HG03175 (cell line): Measurements from ENCODE around the gene ISLR.

Experiments
- ATAC-seq: cut with Tn5 transposase; IDR thresholded peaks from one replicate; pipeline ENCODE4 v1.9.1; 2021; ENCODE audit warnings: mild to moderate bottlenecking, moderate library complexity; ENCODE audit not compliant: unreplicated experiment

Gene ISLR

GRCh38 chr15:74209997-74210671 lies 36.6 kb downstream of the ISLR start:
- no peak for ATAC-seq

DNA sequence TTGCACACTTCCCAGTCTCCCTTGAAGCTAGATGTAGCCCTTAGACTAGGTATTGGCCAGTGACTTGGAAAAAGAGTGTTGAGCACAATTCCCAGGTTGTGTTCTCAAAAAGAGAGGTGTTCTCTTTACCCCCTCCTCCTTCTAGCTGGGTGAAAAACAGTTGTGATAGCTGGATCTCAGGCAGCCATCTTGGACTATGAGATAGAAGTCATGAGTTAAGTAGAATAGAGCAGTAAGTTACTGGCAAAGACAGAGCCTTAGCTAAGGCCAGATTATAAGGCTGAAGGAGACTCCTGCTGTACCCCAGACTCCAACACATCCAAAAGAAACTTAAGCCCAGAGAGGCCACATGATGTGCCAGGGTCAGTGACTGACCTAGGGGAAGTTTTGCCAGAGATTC lies 37.2 kb downstream of the ISLR start:
- ATAC-seq, result no peak

DNA sequence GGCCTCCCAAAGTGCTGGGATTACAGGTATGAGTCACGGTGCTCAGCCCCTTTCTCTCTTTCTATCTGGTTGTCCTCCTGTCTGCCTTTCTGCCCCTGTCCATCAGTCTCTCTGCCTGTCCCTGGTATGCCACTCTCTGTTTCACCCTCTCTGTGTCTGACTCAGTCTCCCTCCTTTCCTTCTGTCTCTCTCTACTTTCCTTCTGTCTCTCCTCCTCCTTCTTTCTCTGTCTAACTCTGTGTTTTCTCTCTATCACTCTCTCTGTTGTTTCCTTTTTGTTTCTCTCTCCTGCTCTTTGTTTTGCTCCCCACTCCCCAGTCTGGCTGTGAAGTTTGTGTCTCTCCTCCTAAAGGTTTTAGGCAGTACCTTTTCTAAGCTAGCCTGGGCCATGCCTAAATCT lies 38.1 kb downstream of the ISLR start:
- ATAC-seq, result no peak

GRCh38 chr15:74212494-74212893 lies 39.0 kb downstream of the ISLR start:
- ATAC-seq, result no peak

GRCh38 chr15:74213858-74214284 lies 40.4 kb downstream of the ISLR start:
- ATAC-seq, result no peak

DNA sequence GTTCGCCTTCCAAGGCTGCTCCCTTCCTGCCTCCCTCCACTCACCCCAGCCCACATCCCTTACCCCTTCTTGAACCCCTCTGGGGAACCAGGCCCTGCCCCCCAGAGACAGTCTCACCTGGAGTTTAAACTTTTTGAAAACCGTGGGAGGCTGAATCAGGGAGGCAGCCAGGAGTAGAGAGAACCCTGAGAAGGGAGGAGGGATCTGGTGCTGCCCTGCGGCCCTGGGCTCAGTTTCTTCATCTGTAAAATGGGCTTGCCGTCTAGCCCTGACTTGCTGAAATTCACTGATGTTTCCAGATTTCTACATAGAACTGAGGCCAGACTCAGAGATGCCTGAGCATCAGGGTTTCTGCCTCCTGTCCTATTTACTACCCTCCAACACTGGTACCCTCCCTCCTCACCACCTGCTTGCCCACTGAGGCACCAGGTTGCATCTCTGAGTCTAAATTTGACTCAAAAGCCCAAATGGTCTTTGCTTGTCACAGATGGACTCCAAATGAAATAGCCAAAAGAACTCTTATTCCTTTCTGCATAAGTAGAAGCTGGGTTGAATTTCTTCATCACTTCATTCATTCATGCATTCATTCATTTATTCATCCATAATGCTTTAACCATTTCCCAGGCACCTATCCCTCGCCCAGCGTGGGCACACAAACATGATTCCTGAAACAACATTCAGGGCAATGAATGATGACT lies 41.0 kb downstream of the ISLR start:
- no peak for ATAC-seq

DNA sequence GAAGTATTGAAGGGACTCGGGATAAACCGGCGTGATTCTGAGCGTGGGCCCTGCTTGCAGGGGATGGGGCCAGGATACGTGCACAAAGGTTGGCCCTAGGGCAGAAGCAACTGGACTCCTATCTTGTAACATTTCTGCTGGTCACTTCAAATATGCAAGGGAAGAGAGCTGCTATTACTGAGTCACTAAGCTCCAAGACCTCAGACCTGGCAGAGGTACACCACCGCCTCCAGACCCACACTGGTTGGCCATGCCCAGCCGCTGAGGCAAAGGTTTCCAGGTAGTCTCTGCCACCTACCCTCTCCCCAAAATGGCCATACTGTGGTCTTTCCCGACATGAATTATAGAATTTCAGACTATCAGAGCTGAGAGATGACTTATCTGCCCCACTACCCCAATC lies 42.4 kb downstream of the ISLR start:
- no peak for ATAC-seq

DNA sequence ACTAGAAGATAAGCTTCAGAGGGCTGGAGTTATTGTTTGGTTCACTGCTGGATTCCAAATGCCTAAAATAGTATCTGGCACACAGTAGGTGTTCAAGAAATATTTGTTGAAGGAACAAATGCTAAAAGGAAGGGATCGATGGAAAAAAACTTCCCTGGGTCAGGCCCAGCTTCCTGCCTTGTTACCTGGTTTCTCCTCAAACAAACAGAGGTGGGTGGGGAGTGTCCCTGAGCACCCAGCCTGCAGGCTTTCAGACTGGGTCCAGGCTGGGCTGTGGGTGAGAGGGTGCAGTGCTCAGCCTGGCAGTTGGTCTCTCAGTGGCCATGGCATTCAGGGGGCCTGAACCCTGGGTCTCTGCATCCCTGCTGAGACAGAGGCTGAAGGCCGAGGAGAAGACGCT lies 43.4 kb downstream of the ISLR start:
- ATAC-seq, result no peak

DNA sequence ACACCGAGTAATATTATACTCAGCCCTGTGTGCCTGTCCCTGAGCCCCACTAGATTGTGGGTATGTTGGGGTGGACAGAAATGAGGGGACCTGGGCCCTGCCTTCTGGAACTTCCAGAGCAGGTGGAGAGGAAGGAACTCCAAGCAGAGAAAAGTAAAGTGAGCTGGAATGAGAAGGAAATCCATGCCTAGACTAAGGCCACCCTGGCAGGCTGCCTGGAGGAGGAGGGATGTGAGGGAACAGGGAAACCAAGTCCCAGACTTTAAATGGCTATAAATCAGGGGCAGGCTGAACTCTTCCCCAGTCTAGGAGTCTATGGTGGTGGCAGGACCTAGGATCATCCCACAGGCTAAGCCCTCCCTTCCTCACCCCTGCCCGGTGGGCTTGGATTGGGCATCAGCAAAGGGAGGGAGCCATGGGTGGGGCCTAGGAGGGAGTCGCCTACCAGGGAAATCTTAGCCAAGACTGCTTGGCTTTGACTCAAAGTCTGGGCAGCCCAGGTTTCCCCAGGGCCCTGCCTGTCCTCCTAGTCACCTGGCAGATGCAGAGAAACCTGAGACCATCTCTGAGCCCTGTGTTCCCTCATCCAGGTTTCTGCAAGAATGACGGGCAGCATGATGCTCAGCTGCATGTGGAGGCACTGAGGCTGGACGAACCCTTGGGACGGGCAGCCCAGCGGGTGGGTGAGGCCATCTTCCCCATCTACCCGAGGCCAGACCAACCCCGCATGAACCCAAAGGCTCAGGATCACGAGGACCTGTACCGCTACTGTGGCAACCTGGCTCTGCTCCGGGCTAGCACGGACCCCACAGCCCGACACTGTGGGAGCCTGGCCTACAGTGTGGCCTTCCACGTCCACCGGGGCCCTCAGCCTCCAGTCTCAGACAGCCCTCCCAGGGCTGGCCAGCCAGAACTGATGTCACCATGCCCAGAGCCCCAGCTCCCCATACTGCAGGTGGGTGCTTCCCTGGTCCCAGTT lies 44.7 kb downstream of the ISLR start:
- ATAC-seq, result no peak

- no peak for ATAC-seq
These were observed 47.2 kb downstream of the ISLR start for GRCh38 chr15:74220475-74221248.

- no peak for ATAC-seq
These were observed 48.1 kb downstream of the ISLR start for GRCh38 chr15:74221399-74222239.

- ATAC-seq, result no peak
These were observed 49.0 kb downstream of the ISLR start for GRCh38 chr15:74222240-74223119.

GRCh38 chr15:74225928-74226327 lies 52.4 kb downstream of the ISLR start:
- no peak for ATAC-seq
